Kidney (tissue), 14 donors: ENCODE data around the gene ZNF18. TPM values are rescaled to one million over a fixed set of nuclear protein-coding genes. Genes with fewer than 3 reads are reported as not detected.

ENCODE experiments used
- DNase-seq, 5 donors: peaks; one replicate each; pipeline ENCODE4 v3.0.0-alpha.2; 2013 to 2020
- FAIRE-seq: peaks from 2 replicates; lab custom pipeline; 2012; peaks lifted over from hg19 to GRCh38; lab: Jason Lieb, UNC
- H3K27ac ChIP-seq, 2 donors: one replicate each; pipeline ENCODE4 v1.7.0; 2013; ENCODE audit warnings: low read depth in 2 of 2, low read length in 2 of 2, inconsistent platforms in 1 of 2
- H3K27me3 ChIP-seq: one replicate; pipeline ENCODE4 v1.7.1; 2013; ENCODE audit warnings: low read length, inconsistent platforms; ENCODE audit not compliant: control insufficient read depth, insufficient read depth
- H3K36me3 ChIP-seq, 3 donors: one replicate each; pipeline versions ENCODE4 v1.7.0 to v1.7.1; 2013; ENCODE audit warnings: low read length in 3 of 3, control low read depth in 1 of 3, inconsistent platforms in 1 of 3; ENCODE audit not compliant: insufficient read depth in 3 of 3, control insufficient read depth in 2 of 3
- H3K4me1 ChIP-seq, 3 donors: one replicate each; pipeline versions ENCODE4 v1.7.0 to v1.7.1; 2013; ENCODE audit warnings: low read length in 3 of 3, inconsistent platforms in 1 of 3, low read depth in 1 of 3; ENCODE audit not compliant: control insufficient read depth in 2 of 3, insufficient read depth in 2 of 3
- H3K4me3 ChIP-seq, 3 donors: one replicate each; pipeline versions ENCODE4 v1.7.0 to v1.8.1; 2013; ENCODE audit warnings: low read length in 3 of 3, control low read depth in 1 of 3, inconsistent platforms in 1 of 3
- H3K9ac ChIP-seq, 3 donors: one replicate each; pipeline versions ENCODE4 v1.7.0 to v1.7.1; 2013; ENCODE audit warnings: low read length in 3 of 3, control low read depth in 1 of 3, inconsistent platforms in 1 of 3
- H3K9me3 ChIP-seq, 3 donors: one replicate each; pipeline versions ENCODE4 v1.7.0 to v1.7.1; 2013; ENCODE audit warnings: low read length in 3 of 3, control low read depth in 1 of 3, inconsistent platforms in 1 of 3; ENCODE audit not compliant: control insufficient read depth in 2 of 3, insufficient read depth in 1 of 3
- intact Hi-C: fragments of 100-400 bp; cut with DNase I; formaldehyde crosslinking; loops from one replicate; pipeline ENCODE4 v1.11.1; 2022
- polyA plus RNA-seq: library from polyadenylated mRNA; stranded (reverse); fragments of 350-450 nt; fragmentation: Illumina TruSeq; extraction: RNeasy Lipid Tissue Mini Kit (QIAGEN cat#74804); gene quantifications from one replicate; pipeline ENCODE4 v1.2.3, GENCODE V29; 2014; ENCODE audit warnings: low read depth, low replicate concordance; ENCODE audit not compliant: insufficient read depth
- total RNA-seq: library from RNA; stranded (reverse); fragmentation: NEBNext Ultra II Directional; extraction: Animal tissue kit (Norgen Biotek cat#: 25700); gene quantifications from one replicate; pipeline ENCODE4 v1.2.1, GENCODE V29; 2021
- TF ChIP-seq, protein P1 (sequence below): IDR thresholded peaks from 3 replicates; pipeline ENCODE4 v1.5.1; 2012; ENCODE audit warnings: mild to moderate bottlenecking, moderate library complexity, borderline replicate concordance; ENCODE audit not compliant: insufficient read depth; ENCODE audit errors: extremely low read depth
- donor health status: control.
- donor health status: control.
- donor health status: control.
- donor health status: control.
- donor health status: control.
- donor health status: DM: yes; HTN: yes; CAD: no.
- donor health status: Normal renal cell carcinoma (clear cell type).

ZNF18 gene
- total and polyA plus RNA-seq, 2 donors from 2014 or later, result 5.1 to 8.2 TPM

DNA sequence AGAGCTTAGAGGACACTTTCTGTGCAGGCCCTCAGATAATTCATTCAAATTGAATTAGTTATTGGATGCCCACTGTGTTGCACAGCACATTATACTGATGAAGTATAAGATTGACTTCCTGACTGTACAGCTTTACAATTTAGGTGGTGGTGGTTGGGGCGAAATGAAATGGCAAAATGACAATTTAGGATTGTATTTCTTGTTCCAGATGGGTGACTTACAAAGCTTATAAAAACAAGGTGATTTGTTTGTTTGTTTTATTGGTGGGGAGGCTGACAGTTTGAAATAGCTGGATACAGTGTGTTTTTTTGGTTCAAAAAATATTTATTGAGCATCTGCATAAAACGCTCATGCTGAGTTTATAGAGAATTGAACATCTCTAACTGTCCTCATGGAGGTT lies 25.0 kb upstream of the ZNF18 start:
- intact Hi-C loops, result no loop called here
- FAIRE-seq, result no peak
- H3K9me3 ChIP-seq, result no peaks in the 10 kb centered on the region
- peaks cover 0 to 17% (median 13%) of the 10 kb centered on the region in 3 donors for H3K4me1 ChIP-seq
- no peaks in the 10 kb centered on the region for H3K36me3 ChIP-seq
- no peak overlapping the region for H3K27ac ChIP-seq
- TF ChIP-seq, protein P1, sequence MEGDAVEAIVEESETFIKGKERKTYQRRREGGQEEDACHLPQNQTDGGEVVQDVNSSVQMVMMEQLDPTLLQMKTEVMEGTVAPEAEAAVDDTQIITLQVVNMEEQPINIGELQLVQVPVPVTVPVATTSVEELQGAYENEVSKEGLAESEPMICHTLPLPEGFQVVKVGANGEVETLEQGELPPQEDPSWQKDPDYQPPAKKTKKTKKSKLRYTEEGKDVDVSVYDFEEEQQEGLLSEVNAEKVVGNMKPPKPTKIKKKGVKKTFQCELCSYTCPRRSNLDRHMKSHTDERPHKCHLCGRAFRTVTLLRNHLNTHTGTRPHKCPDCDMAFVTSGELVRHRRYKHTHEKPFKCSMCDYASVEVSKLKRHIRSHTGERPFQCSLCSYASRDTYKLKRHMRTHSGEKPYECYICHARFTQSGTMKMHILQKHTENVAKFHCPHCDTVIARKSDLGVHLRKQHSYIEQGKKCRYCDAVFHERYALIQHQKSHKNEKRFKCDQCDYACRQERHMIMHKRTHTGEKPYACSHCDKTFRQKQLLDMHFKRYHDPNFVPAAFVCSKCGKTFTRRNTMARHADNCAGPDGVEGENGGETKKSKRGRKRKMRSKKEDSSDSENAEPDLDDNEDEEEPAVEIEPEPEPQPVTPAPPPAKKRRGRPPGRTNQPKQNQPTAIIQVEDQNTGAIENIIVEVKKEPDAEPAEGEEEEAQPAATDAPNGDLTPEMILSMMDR, result no peak
- no peak overlapping the region for H3K9ac ChIP-seq
- no peaks in the 10 kb centered on the region for H3K27me3 ChIP-seq
- peak overlapping the region in 2 of 3 donors; percentile 28 to 67 for H3K4me3 ChIP-seq
- DNase-seq, result no peak

DNA sequence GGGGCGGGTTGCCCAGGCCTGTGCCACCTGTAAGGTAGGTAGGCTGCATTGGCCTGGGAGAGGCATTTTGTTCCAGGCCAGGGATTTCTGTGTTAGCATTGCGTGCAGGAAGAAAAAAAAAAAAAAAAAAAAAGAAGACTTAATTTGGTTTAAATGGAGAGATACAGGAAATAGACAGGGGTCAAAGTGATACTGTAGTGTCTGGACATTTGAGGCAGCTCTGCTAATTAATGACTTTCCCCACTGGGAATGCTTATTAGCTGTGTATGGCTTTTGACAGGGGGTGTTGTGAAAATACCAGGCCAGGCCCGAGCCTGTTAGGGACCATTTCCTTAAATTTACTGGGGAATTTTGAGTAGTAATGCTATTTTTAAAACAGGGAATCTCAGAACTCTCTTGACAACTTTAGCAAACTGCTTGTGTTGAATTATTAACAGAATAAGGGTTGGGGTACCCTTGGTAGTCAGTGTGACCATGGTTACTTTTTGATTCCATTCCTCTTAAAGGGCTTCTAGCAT lies 24.4 kb upstream of the ZNF18 start:
- Histone ChIP-seq H3K9ac (peak overlapping the region; percentile 21 to 59 (median 47)), H3K9me3 (no peaks in the 10 kb centered on the region), H3K27me3 (no peaks in the 10 kb centered on the region), H3K27ac (no peak overlapping the region), H3K36me3 (no peaks in the 10 kb centered on the region), H3K4me3 (peak overlapping the region; percentile 41 to 67 (median 42)), H3K4me1 (peaks cover 0 to 17% (median 8%) of the 10 kb centered on the region in 3 donors)
- intact Hi-C loops, result no loop called here
- FAIRE-seq, result no peak
- TF ChIP-seq, protein P1, result no peak
- peak in 2 of 5 donors; percentile 32 to 37 for DNase-seq

DNA sequence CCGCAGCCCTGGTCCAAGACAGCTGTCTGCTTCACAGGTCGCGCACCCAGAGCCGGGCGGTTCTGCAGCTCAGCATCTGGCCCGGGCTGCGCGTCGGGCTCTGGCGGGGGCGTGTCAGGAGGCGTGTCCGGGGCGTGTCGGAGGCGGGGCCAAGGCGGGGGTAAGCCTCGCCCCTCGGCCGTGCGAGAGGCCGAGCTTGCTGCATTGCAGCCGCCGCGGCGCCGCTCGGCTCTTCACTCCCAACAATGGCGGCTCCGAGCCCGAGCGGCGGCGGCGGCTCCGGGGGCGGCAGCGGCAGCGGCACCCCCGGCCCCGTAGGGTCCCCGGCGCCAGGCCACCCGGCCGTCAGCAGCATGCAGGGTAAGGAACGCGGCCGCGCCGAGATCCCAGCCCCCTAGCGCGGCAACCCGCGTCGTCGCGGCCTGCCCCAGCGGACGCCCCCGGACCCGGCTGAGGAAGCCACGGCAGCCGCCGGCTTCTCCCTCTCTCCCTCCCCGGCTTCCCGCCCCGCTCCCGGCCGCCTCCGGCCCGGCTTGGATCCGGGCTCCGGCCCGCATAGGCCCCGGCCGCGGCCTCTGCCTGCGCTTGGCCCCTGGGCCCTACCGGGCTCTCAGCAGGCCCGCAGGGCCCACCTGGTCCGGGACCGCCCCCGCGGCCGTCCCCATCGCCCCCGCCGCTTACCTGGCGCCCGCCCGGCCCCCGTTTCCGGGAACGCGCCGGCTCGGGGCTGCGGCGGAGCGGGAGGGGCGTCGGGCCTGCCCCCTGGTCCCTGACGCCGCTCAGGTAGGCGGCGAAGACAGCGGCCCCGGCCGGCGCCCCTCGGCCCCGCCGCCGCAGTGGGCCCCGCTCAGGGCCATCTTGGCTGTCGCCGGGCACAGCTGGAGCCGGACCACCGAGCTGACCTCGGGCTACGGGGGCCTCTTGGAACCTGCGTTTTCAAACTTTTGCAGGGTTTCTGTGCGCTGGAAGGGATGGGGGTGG lies 23.7 kb upstream of the ZNF18 start, which contains the start of gene MAP2K4:
MAP2K4 (plus strand) TSS at position 236 of the 981 bp plus-strand sequence; CDS start at position 246, 10 bp downstream.
- intact Hi-C loops, result no loop called here
- Histone ChIP-seq H3K4me1 (peaks cover 0 to 12% (median 7%) of the 10 kb centered on the region in 3 donors), H3K9ac (peak within 1 kb of the TSS; percentile 21 to 59 (median 47)), H3K4me3 (peak within 1 kb of the TSS; percentile 41 to 67 (median 42)), H3K36me3 (no peaks in the 10 kb centered on the region), H3K27ac (peak within 1 kb of the TSS; percentile 76 to 78), H3K9me3 (no peaks in the 10 kb centered on the region), H3K27me3 (no peaks in the 10 kb centered on the region)
- no peak for FAIRE-seq
- TF ChIP-seq, protein P1, result no peak
- DNase-seq, result peak; percentile 93 to 97 (median 96)
